ENCODE data around the gene ZNF282.

ZNF282 gene

GRCh38 chr7:149195180-149196150 is at the start of gene ZNF282:
Gene ZNF282 (plus strand): TSS chr7:149195546. CDS start chr7:149195590, 44 bp downstream.
- peak; percentile 93 for DNase-seq

GRCh38 chr7:149147072-149147751 is 48.1 kb upstream of the ZNF282 start, which contains the start of gene ZNF398:
Gene ZNF398 (plus strand): TSS chr7:149147453. CDS start chr7:149147743, 290 bp downstream.
- DNase-seq = peak; percentile 85

- peak; percentile 66 for DNase-seq
Measured at GRCh38 chr7:149147752-149148653, 47.3 kb upstream of the ZNF282 start.

GRCh38 chr7:149150981-149151380 is 44.4 kb upstream of the ZNF282 start:
- DNase-seq = no peak

- DNase-seq = no peak
Measured at GRCh38 chr7:149153346-149153745, 42.0 kb upstream of the ZNF282 start.

GRCh38 chr7:149154056-149154455 is 41.3 kb upstream of the ZNF282 start:
- DNase-seq = no peak

- no peak for DNase-seq
Measured at GRCh38 chr7:149156898-149157297, 38.4 kb upstream of the ZNF282 start.

GRCh38 chr7:149161241-149161848 is 34.0 kb upstream of the ZNF282 start:
- DNase-seq = no peak

GRCh38 chr7:149166142-149166541 is 29.2 kb upstream of the ZNF282 start:
- DNase-seq = no peak

- no peak for DNase-seq
Measured at GRCh38 chr7:149166630-149167352, 28.6 kb upstream of the ZNF282 start.

GRCh38 chr7:149171892-149172533 is 23.3 kb upstream of the ZNF282 start:
- DNase-seq = no peak

- no peak for DNase-seq
Measured at GRCh38 chr7:149172534-149172920, 22.8 kb upstream of the ZNF282 start.

GRCh38 chr7:149175150-149175549 is 20.2 kb upstream of the ZNF282 start:
- no peak for DNase-seq

- DNase-seq = no peak
Measured at GRCh38 chr7:149179241-149179640, 16.1 kb upstream of the ZNF282 start.

- DNase-seq = no peak
Measured at GRCh38 chr7:149180722-149181449, 14.5 kb upstream of the ZNF282 start.

GRCh38 chr7:149181450-149181790 is 13.9 kb upstream of the ZNF282 start:
- DNase-seq = no peak

- no peak for DNase-seq
Measured at GRCh38 chr7:149184274-149184673, 11.1 kb upstream of the ZNF282 start.

GRCh38 chr7:149188213-149188612 is 7.1 kb upstream of the ZNF282 start:
- DNase-seq = no peak

- no peak for DNase-seq
Measured at GRCh38 chr7:149188637-149189259, 6.6 kb upstream of the ZNF282 start.

- DNase-seq = no peak
Measured at GRCh38 chr7:149191851-149192250, 3.5 kb upstream of the ZNF282 start.
